ENCODE measurements around the gene PREPL. TPM values are rescaled to one million over a fixed set of nuclear protein-coding genes. Genes with fewer than 3 reads are reported as not detected.

PREPL gene
- total RNA-seq, 1 donor = 44.9 TPM

DNA sequence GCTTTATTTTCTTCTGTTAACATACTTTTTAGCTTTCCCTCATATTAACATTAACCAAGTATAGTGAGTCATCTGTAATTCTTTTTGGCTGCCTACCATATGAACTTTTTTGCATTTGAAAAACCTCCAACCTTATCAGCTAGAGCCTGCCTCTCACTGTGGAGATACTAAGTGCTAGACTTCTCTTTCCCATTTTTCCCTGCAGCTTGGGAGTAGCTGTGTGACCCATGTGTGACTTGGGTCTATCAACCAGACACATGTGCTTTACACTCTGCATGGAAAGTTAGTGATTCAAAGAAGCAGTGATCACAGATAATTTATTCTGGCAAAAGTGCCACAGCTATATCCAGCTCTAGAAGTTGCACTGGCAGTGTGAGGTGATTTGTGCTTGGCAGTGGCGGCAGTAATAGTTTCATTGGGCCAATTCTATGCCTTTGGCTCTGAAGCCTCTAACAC lies 36.3 kb downstream of the PREPL start:
- Histone ChIP-seq H3K9me3 (ENCODE audit: low read depth, low read length) (no peaks in the 10 kb centered on the region), H3K4me2 (ENCODE audit: insufficient read depth, low read length) (no peak overlapping the region), H3K27ac (ENCODE audit: low read depth, low read length) (no peak overlapping the region), H3K27me3 (ENCODE audit: insufficient read depth, low read length) (no peaks in the 10 kb centered on the region), H4K20me1 (ENCODE audit: insufficient read depth, low read length) (peaks cover 5% of the 10 kb centered on the region), H2AFZ (ENCODE audit: low read length) (no peak overlapping the region), H3K4me1 (ENCODE audit: insufficient read depth, low read length) (peaks cover 9% of the 10 kb centered on the region), H3K4me3 (ENCODE audit: insufficient read depth, low read length) (no peak overlapping the region), H3K79me2 (ENCODE audit: insufficient read depth, low read length) (peaks cover 4% of the 10 kb centered on the region), H3K36me3 (ENCODE audit: insufficient read depth, low read length) (peaks cover 72% of the 10 kb centered on the region)
- TF ChIP-seq, protein P1, sequence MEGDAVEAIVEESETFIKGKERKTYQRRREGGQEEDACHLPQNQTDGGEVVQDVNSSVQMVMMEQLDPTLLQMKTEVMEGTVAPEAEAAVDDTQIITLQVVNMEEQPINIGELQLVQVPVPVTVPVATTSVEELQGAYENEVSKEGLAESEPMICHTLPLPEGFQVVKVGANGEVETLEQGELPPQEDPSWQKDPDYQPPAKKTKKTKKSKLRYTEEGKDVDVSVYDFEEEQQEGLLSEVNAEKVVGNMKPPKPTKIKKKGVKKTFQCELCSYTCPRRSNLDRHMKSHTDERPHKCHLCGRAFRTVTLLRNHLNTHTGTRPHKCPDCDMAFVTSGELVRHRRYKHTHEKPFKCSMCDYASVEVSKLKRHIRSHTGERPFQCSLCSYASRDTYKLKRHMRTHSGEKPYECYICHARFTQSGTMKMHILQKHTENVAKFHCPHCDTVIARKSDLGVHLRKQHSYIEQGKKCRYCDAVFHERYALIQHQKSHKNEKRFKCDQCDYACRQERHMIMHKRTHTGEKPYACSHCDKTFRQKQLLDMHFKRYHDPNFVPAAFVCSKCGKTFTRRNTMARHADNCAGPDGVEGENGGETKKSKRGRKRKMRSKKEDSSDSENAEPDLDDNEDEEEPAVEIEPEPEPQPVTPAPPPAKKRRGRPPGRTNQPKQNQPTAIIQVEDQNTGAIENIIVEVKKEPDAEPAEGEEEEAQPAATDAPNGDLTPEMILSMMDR (IDR thresholded peaks at IDR 0.05; ENCODE audit: extremely low read depth, low read depth, low read length) = no peak
- peak; percentile 69 for DNase-seq (ENCODE audit: insufficient read length, low spot score, missing footprints)

DNA sequence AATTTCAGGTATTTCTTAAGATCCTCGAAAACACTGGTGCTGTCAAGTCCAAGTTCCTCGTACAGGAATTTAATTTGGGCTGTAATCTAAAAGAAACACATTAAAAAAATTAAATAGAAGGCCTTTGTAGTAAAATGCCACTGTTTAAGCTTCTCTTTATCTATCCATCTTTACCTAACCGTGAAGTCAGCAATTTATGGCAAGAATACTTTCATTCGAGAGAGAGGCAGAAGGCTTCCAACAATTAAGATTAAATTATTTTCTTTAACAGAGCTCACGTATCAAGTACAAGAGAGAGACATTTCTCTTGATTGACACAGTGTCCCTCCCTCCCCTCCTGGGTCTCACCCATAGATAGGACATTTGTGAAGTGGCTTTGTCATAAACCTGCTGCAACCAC lies 39.9 kb downstream of the PREPL start:
- H2AFZ ChIP-seq (ENCODE audit: low read length) = no peak overlapping the region
- peaks cover 9% of the 10 kb centered on the region for H3K4me1 ChIP-seq (ENCODE audit: insufficient read depth, low read length)
- no peak overlapping the region for H3K27ac ChIP-seq (ENCODE audit: low read depth, low read length)
- H3K36me3 ChIP-seq (ENCODE audit: insufficient read depth, low read length) = peaks cover 52% of the 10 kb centered on the region
- peaks cover 5% of the 10 kb centered on the region for H4K20me1 ChIP-seq (ENCODE audit: insufficient read depth, low read length)
- DNase-seq (ENCODE audit: insufficient read length, low spot score, missing footprints) = no peak
- H3K4me3 ChIP-seq (ENCODE audit: insufficient read depth, low read length) = no peak overlapping the region
- no peaks in the 10 kb centered on the region for H3K27me3 ChIP-seq (ENCODE audit: insufficient read depth, low read length)
- H3K4me2 ChIP-seq (ENCODE audit: insufficient read depth, low read length) = no peak overlapping the region
- TF ChIP-seq, protein P1 (IDR thresholded peaks at IDR 0.05; ENCODE audit: extremely low read depth, low read depth, low read length) = no peak
- H3K9me3 ChIP-seq (ENCODE audit: low read depth, low read length) = no peaks in the 10 kb centered on the region
- peaks cover 4% of the 10 kb centered on the region for H3K79me2 ChIP-seq (ENCODE audit: insufficient read depth, low read length)

DNA sequence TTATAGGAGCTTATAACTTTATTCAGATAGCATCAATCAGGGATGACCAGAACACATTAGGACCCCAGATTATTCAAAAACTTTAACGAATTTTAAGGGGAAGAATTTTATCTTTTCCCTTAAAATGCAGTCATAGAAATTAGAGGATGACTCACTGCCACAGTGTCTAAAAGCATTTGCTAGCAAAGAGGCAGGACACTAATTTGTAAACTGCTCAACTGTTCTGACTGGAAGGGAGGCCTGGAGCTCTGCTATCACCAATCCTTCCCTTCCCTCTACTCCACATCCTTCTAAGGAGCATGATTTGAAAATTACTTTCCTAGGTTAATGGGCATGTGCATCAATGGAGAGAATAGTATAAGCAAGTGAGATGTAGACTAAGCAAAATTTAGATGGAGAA lies 40.5 kb downstream of the PREPL start:
- Histone ChIP-seq H3K27me3 (ENCODE audit: insufficient read depth, low read length) (no peaks in the 10 kb centered on the region), H3K4me2 (ENCODE audit: insufficient read depth, low read length) (no peak overlapping the region), H2AFZ (ENCODE audit: low read length) (no peak overlapping the region), H3K9me3 (ENCODE audit: low read depth, low read length) (no peaks in the 10 kb centered on the region), H4K20me1 (ENCODE audit: insufficient read depth, low read length) (peaks cover 5% of the 10 kb centered on the region), H3K4me1 (ENCODE audit: insufficient read depth, low read length) (peaks cover 9% of the 10 kb centered on the region), H3K36me3 (ENCODE audit: insufficient read depth, low read length) (peaks cover 49% of the 10 kb centered on the region), H3K27ac (ENCODE audit: low read depth, low read length) (no peak overlapping the region), H3K4me3 (ENCODE audit: insufficient read depth, low read length) (no peak overlapping the region), H3K79me2 (ENCODE audit: insufficient read depth, low read length) (peaks cover 4% of the 10 kb centered on the region)
- TF ChIP-seq, protein P1 (IDR thresholded peaks at IDR 0.05; ENCODE audit: extremely low read depth, low read depth, low read length) = no peak
- DNase-seq (ENCODE audit: insufficient read length, low spot score, missing footprints) = no peak

DNA sequence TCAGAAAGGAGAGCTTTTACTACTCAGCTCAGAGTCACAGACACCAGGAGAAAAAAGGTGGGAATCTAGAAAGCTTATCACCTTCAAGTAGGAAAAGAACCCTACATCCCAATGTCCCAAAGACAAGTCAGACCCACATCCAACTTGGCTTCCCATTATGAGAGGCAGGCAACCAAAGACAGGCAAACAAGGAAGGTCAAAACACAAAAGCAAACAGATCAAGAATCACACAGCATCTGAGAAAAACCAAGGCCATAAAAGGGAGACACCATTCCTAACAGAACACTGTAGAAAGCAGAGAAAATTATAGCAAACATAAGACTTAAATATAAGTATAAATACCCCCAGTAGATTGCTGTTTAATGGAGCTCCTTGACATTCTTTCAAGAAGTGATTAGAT lies 45.3 kb downstream of the PREPL start:
- Histone ChIP-seq H4K20me1 (ENCODE audit: insufficient read depth, low read length) (no peaks in the 10 kb centered on the region), H2AFZ (ENCODE audit: low read length) (no peak overlapping the region), H3K4me2 (ENCODE audit: insufficient read depth, low read length) (no peak overlapping the region), H3K27me3 (ENCODE audit: insufficient read depth, low read length) (no peaks in the 10 kb centered on the region), H3K4me3 (ENCODE audit: insufficient read depth, low read length) (no peak overlapping the region), H3K9me3 (ENCODE audit: low read depth, low read length) (no peaks in the 10 kb centered on the region), H3K36me3 (ENCODE audit: insufficient read depth, low read length) (peaks cover 53% of the 10 kb centered on the region), H3K4me1 (ENCODE audit: insufficient read depth, low read length) (no peaks in the 10 kb centered on the region), H3K27ac (ENCODE audit: low read depth, low read length) (no peak overlapping the region), H3K79me2 (ENCODE audit: insufficient read depth, low read length) (no peaks in the 10 kb centered on the region)
- TF ChIP-seq, protein P1 (IDR thresholded peaks at IDR 0.05; ENCODE audit: extremely low read depth, low read depth, low read length) = no peak
- DNase-seq (ENCODE audit: insufficient read length, low spot score, missing footprints) = no peak

Measured in osteoblast (primary cell).